Astrocyte of the cerebellum (primary cell): ENCODE results near the gene SOHLH1.

Experiments
- DNase-seq: peaks from one replicate; pipeline ENCODE4 v3.0.0-alpha.2; 2011; ENCODE audit warnings: low read depth
- H3K4me3 ChIP-seq: 2 replicates; pipeline ENCODE4 v1.5.1; 2011; ENCODE audit warnings: mild to moderate bottlenecking, low read depth, low read length, moderate library complexity
- CTCF ChIP-seq: IDR thresholded peaks from 2 replicates; pipeline ENCODE4 v1.5.1; 2012; ENCODE audit warnings: low read length, low read depth, moderate library complexity, mild to moderate bottlenecking; ENCODE audit errors: missing control alignments
- in situ Hi-C: cut with HindIII; loops from 2 replicates; pipeline ENCODE4 v1.10.0; 2017; ENCODE audit warnings: low sequenced_read_pairs

SOHLH1 gene

GRCh38 chr9:135663451-135663770, 35.9 kb downstream of the SOHLH1 start:
- in situ Hi-C loops, result no loop called here
- no peak for TF ChIP-seq CTCF
- H3K4me3 ChIP-seq, result no peak overlapping the region
- no peak for DNase-seq

GRCh38 chr9:135662758-135663450, 36.4 kb downstream of the SOHLH1 start, which contains the start of gene LCN9:
LCN9 (plus strand) TSS chr9:135663309; CDS start chr9:135663322, 13 bp downstream.
- in situ Hi-C loops, result no loop called here

GRCh38 chr9:135661816-135662560, 37.3 kb downstream of the SOHLH1 start:
- DNase-seq, result no peak
- H3K4me3 ChIP-seq, result no peak overlapping the region
- in situ Hi-C loops, result no loop called here
- TF ChIP-seq CTCF, result no peak

More at GRCh38 chr9:135662758-135663450, 36.4 kb downstream of the SOHLH1 start, which contains the start of gene LCN9:
- no peak for TF ChIP-seq CTCF
- H3K4me3 ChIP-seq, result no peak within 1 kb of the TSS
- no peak for DNase-seq

- in situ Hi-C loops, result no loop called here
- no peak for TF ChIP-seq CTCF
- DNase-seq, result no peak
- no peak overlapping the region for H3K4me3 ChIP-seq
Measured at GRCh38 chr9:135660407-135660806, 38.9 kb downstream of the SOHLH1 start.

GRCh38 chr9:135659252-135659651, 40.0 kb downstream of the SOHLH1 start:
- no peak for TF ChIP-seq CTCF
- no peak for DNase-seq
- no peak overlapping the region for H3K4me3 ChIP-seq
- in situ Hi-C loops, result loop anchor here (5.0 to 10.0 kb wide), 2 partner anchors 56 to 92 kb away; no protein-coding TSS in a partner anchor

- H3K4me3 ChIP-seq, result no peak overlapping the region
- no peak for TF ChIP-seq CTCF
- in situ Hi-C loops, result loop anchor here (5.0 to 10.0 kb wide), 2 partner anchors 57 to 90 kb away; no protein-coding TSS in a partner anchor
- DNase-seq, result no peak
Measured at GRCh38 chr9:135657416-135657815, 41.9 kb downstream of the SOHLH1 start.
